ENCODE measurements around the gene ACTR8.

- TF ChIP-seq SIN3A (IDR thresholded peaks at IDR 0.05; ENCODE audit: borderline replicate concordance, low read depth, low read length) = no peak
- TF ChIP-seq FOXK2 (IDR thresholded peaks at IDR 0.05) = no peak
- TF ChIP-seq ONECUT2 (CRISPR knock-in tag; IDR thresholded peaks at IDR 0.05) = no peak
- TF ChIP-seq CTCF (CRISPR knock-in tag; IDR thresholded peaks at IDR 0.05) = no peak
- no peak for TF ChIP-seq SMC3 (IDR thresholded peaks at IDR 0.05; ENCODE audit: low read length)
Measured at GRCh38 chr3:53890726-53891475, 8.9 kb upstream of the ACTR8 start.

Data from HepG2 (cell line).